GM18498 (cell line): ENCODE results near the gene ALDOC.
"Not testable (repeated sequence)": the region's sequence is repeated elsewhere in the genome, so short reads cannot be mapped to it uniquely, and the experiment has no call there.

Experiments
- ATAC-seq: cut with Tn5 transposase; IDR thresholded peaks from one replicate; pipeline ENCODE4 v1.9.1; 2021; ENCODE audit warnings: mild to moderate bottlenecking, moderate library complexity; ENCODE audit not compliant: unreplicated experiment

The ALDOC gene

DNA sequence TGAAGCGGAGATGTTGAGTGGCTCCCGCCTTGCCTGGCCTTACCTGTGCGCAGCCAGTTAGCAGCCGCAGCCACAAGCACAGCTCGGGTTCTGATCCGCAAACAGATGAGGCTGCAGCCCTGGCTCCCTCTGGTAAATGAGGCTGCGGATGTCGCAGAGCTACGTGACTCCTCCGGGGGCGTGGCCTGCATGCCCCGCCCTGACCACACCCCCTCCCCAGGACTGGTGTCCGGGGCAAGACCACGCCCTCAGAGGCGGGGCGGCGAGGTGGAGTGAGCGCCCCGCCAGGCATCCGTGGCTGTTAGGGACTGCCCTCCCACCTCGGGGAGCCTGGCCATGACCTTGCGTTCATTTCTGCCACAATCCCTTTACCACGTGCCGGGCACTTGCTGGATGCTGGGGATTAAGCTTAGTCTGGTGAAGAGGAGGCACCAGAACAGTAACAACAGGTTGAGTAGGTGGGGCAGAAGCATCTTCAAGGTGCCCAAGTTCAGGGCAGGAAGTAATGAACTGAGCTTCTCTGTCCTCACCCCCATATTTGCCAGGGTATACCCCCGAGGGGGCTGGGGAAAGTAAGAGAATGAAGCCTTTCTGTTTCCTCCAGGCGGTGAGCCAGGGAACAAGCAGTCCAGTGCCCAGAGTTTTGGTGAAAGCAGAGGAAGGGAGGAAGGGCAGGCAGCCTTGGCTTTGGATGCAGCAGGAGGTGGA lies at the start of gene ALDOC:
Gene ALDOC, minus strand, starts transcription at position 138 of the 708 bp plus-strand sequence. CDS start 1,363 bp downstream, outside the sequence.
- peak; percentile 91 for ATAC-seq

- no peak for ATAC-seq
These were observed 47.5 kb upstream of the ALDOC start for GRCh38 chr17:28624148-28624547.

DNA sequence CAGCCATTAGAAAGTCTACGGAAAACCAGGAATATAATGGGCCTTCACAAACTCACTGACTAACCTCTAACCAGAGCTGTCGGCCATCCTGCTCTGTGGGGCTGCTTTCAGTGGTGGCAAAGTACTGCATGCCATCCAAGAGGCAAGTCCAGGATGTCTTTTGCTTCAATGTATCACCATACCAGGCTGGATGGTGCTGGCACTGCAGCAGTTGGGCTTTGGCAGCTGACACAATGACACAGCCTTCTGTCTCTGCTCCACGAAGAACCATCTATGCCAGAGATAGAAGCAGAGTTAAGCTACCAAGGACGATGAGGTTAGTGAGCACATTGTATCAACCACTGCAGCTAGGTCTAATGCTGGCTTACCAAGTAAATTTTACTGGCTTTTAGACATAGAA lies 47.0 kb upstream of the ALDOC start:
- ATAC-seq = no peak

DNA sequence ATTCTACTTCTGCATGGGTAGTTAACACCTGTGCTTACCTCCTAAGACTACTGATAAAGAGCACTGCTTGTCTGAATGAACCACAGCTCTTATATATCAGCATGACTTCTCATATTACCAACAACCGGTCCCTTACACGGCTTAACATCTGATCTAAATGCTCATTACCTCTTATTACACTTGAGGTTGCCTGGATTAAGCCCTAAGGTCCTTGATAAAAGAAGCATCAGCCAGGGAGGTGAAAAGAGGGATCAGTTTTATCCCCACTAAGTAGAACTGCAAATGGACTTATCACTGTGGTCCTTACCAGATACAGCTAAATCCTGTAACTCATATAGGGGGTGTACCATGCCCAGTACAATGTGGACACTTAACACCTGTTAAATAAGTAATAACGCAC lies 45.5 kb upstream of the ALDOC start:
- no peak for ATAC-seq

DNA sequence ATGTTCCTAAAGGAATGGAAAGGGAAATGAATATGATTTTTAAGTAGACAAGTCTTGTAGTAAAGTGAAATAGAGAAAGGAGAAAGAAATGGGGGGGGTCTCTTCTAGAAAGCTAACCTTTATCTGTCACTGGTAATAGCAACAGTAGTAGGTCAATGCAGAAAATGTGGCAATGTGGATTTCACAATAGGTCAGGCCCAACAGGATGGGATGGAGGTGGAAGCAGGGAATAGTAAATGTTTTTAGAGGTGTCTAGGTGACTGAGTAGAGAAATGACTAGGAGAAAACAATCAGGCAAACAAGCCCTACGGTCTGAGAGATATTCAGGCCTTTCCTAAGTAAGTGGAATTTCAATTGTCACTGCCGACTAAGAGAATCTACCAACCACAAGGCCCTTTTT lies 43.3 kb upstream of the ALDOC start:
- no peak for ATAC-seq

DNA sequence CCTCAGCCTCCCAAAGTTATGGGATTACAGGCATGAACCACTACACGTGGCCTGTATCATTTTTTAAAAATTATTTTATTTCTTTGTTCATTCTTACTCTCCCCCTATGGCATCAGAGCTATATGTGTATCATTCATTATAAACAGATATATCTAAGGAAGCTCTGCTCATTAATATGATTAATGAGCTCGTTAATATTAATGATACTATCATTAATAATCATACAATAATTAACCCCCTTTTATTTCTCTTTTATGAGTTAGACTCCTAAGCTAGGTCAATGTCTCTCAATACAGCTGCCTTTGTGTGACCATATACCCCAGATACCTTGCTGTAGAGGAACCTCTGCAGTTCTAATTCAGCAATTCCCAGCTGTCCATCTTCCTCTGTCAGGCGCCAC lies 41.8 kb upstream of the ALDOC start:
- ATAC-seq = no peak

DNA sequence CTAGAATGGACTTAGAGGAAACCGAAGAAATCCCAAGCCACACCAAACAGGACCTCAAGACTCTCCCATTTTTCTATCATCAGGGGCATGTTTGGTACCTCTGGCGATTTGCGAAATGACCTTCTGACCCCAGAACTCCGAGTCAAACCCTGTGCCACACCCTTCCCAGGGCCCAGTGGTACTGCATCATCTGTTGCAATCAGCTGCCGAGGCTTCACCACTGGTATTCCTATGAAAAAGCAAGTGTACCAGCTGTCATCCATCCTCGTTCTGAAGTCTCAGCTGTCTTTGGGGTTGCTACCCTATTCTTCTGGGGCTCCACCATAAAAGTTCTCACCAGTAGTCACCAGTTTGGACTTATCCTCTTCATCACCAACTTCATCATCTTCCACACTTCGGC lies 39.6 kb upstream of the ALDOC start:
- no peak for ATAC-seq

DNA sequence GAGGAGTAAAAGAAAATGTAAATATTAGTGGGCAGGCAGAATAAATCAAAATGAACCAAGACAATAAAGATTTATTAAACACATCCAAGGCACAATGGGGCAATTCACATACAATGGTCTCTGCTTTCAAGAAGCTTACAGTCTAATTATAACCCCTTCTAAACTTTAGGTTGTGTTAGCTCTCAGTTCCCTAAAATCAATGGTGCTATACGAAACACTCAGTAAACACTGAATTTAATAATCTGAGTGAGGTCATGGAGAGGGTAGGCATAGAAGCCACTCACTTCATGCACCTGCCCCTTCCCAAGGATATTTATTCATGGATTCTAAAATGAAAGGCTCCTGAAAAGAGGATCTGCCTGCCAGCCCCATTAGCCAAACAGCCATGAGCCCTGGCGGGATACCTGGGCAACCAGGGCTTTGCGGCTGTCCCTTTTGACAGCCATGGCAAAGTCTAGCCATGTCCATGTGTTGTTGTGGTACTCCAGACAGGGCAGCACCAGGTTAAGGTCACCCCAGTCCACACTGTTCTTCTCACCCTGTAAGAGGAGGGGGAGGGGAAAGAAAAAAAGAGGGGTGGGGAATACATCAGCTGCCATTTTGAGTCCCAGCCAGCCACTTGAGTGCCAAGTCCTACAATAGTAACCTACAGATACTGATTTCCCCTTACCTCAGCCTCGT lies 38.7 kb upstream of the ALDOC start:
- ATAC-seq = no peak

DNA sequence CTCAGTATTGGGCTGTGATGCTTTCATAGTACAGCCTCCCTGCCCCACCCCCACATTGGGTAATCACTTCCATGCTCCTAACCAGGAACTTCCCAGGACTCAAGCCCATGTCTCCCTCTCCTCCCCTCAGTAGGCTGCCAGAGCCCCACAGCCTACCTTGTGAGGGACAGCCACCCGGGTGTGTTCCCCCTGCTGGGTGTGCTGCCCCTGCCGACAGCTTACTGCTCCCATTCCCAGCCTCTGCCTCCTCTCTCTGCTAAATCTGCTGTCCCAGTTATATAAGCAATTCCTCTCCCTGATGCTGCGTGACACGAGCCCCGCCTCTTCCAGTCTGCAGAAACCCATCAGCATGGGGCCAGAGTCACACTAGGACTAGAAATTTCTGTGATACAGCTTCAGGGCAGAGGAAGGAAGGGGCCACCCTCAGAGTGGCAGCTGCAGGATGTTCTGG lies 37.3 kb upstream of the ALDOC start, which contains the start of gene RSKR:
Gene RSKR, minus strand, starts transcription at position 255 of the 451 bp plus-strand sequence. Its CDS starts 24 bp downstream, at position 231.
- ATAC-seq = no peak

GRCh38 chr17:28612936-28613872 lies 36.5 kb upstream of the ALDOC start:
- ATAC-seq = no peak

GRCh38 chr17:28612531-28612930 lies 35.8 kb upstream of the ALDOC start:
- ATAC-seq = no peak

- no peak for ATAC-seq
These were observed 33.7 kb upstream of the ALDOC start for GRCh38 chr17:28610376-28610775.

DNA sequence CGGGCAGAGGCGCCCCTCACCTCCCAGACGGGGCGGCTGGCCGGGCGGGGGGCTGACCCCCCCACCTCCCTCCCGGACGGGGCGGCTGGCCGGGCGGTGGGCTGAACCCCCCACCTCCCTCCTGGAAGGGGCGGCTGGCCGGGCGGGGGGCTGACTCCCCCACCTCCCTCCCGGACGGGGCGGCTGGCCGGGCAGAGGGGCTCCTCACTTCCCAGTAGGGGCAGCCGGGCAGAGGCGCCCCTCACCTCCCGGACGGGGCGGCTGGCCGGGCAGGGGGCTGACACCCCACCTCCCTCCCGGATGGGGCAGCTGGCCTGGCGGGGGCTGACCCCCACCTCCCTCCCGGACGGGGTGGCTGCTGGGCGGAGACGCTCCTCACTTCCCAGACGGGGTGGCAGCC lies 27.3 kb upstream of the ALDOC start:
- not testable (repeated sequence) for ATAC-seq

DNA sequence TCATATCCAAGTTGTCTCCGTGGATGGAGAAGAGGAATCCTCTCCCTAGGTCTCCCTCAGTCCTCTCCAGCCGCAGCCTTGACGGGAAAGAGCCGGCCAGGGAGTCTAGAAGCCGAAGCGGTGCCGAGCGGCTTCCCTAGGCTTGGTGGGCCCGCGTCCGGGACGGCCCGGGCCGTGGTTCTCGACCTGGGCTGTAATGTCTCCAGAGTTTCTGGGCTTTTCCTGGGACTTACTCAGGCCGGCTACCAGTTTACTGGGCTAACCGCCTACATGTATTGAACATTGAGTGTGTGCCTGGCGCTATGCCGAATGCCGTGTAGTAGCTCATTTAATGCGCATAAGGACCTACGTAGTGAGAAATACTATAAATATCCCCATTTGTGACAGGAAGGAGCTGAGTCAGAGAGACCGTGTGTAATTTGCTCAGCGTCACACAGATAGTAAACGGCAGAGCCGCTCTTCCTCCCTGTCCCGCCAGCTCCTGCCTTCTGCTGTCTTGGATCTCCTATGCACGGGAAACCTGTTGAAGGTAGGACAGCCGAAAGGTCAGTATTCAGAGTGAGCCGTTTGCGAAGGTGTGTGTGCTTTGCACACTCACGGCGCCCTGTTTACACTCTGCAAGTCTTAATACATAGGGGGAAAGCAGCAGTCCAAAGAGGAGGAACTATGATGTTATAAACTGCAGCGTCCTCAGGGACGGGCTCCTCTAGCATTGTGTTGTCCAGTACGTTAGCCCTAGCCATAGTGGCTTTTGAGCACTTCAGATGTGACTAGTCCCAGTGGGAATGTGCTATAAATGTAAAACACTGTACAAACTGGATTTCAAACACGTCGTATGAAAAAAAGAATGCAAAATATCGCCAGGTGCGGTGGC lies 22.9 kb upstream of the ALDOC start:
- peak; percentile 37 for ATAC-seq

GRCh38 chr17:28598799-28599310 lies 22.2 kb upstream of the ALDOC start, which contains the start of gene SPAG5:
TSS of gene SPAG5 (minus strand) at chr17:28599025. CDS start at chr17:28598946, 79 bp downstream.
- ATAC-seq = peak; percentile 87

GRCh38 chr17:28598389-28598788 lies 21.7 kb upstream of the ALDOC start:
- peak; percentile 14 for ATAC-seq

GRCh38 chr17:28597606-28598383 lies 21.1 kb upstream of the ALDOC start:
- no peak for ATAC-seq

DNA sequence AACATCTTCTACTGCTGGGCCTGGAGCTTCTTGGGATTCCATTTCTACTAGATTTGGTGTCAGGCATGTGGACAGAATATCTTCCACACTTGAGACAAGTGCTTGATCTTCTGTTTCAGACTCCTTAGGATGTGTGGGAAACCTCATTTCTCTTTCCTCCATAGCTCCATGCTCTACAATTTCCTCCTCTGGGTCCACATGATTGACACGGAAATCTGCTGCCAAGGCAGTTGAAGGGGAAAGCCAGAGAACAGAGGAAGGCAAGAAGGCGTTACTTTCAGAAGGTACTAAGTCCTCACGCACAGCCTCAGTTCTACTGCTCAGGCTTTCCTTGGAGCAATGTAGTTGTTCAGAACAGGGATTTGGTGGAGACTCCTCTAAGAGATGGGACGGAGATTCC lies 15.6 kb upstream of the ALDOC start:
- ATAC-seq = no peak

GRCh38 chr17:28585851-28586250 lies 9.2 kb upstream of the ALDOC start:
- ATAC-seq = no peak
